Astrocyte of the spinal cord (primary cell): Measurements from ENCODE around the gene LAIR1.
"Not testable (repeated sequence)": the region's sequence is repeated elsewhere in the genome, so short reads cannot be mapped to it uniquely, and the experiment has no call there.

Experiments used
- DNase-seq: peaks from one replicate; pipeline ENCODE4 v3.0.0; 2011; ENCODE audit warnings: low read depth, low spot score
- H3K4me3 ChIP-seq: 2 replicates; pipeline ENCODE4 v1.5.1; 2011; ENCODE audit warnings: low read depth, mild to moderate bottlenecking, low read length, moderate library complexity
- CTCF ChIP-seq: IDR thresholded peaks from 2 replicates; pipeline ENCODE4 v1.5.1; 2012; ENCODE audit warnings: low read depth, mild to moderate bottlenecking, low read length, inconsistent platforms
- in situ Hi-C: cut with HindIII; loops from 2 replicates; pipeline ENCODE4 v1.10.0; 2017; ENCODE audit warnings: low sequenced_read_pairs

LAIR1 gene

GRCh38 chr19:54324071-54324470, 40.7 kb downstream of the LAIR1 start:
- in situ Hi-C loops = no loop called here
- TF ChIP-seq CTCF = no peak
- no peak for DNase-seq
- no peak overlapping the region for H3K4me3 ChIP-seq

- DNase-seq, H3K4me3 ChIP-seq, in situ Hi-C loops: not testable (repeated sequence)
Observed at GRCh38 chr19:54322934-54323333, 41.8 kb downstream of the LAIR1 start.

DNA sequence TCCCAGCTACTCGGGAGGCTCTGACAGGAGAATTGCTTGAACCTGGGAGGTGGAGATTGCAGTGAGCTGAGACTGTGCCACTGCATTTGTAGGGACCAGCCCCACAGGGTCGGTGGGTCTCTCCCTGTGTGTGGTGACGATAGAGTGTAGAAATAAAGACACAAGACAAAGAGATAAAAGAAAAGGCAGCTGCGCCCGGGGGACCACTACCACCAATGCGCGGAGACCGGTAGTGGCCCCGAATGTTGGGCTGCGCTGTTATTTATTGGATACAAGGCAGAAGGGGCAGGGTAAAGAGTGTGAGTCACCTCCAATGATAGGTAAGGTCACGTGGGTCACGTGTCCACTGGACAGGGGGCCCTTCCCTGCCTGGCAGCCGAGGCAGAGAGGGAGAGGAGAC, 42.4 kb downstream of the LAIR1 start:
- in situ Hi-C loops, H3K4me3 ChIP-seq, DNase-seq: not testable (repeated sequence)

GRCh38 chr19:54319892-54320670, 44.6 kb downstream of the LAIR1 start:
- TF ChIP-seq CTCF = no peak
- no peak for DNase-seq
- in situ Hi-C loops = no loop called here
- H3K4me3 ChIP-seq = no peak overlapping the region

DNA sequence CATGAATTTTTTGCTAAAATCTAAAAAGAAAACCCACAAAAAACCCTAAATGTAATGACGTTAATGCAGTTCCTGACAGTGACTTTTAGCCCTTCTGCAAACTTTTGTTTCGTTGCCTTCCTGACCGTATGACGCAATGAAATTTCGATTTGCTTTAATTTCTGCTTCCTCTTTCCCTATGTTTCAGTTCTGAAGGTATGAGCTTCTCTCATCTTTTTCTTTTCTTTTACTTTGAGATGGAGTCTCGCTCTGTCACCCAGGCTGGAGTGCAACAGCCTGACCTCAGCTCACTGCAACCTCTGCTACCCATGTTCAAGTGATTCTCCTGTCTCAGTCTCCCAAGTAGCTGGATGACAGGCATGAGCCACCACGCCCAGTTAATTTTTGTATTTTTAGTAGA, 45.7 kb downstream of the LAIR1 start:
- no peak for DNase-seq
- no peak for TF ChIP-seq CTCF
- in situ Hi-C loops = no loop called here
- H3K4me3 ChIP-seq = no peak overlapping the region

DNA sequence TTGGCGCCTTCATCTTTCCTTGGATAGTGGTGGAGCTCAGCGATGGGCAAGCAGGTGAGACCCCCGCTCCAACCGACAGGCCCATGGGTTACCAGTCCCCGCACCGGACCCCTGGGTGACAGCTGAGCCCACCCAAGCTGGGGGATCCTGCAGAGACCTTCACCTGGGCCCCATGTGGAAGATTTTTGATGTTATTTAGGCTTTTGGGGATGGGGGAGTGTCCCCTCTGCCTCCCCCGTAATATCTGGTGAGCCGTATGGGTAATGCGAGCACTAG, 46.8 kb downstream of the LAIR1 start:
- in situ Hi-C loops = no loop called here
- no peak for DNase-seq
- no peak overlapping the region for H3K4me3 ChIP-seq
- no peak for TF ChIP-seq CTCF

- H3K4me3 ChIP-seq = no peak overlapping the region
- no peak for TF ChIP-seq CTCF
- no peak for DNase-seq
- in situ Hi-C loops = no loop called here
Observed at GRCh38 chr19:54317108-54317964, 47.4 kb downstream of the LAIR1 start.
